IMR-90 (cell line): ENCODE measurements around the gene SASH1. TPM values are rescaled to one million over a fixed set of nuclear protein-coding genes. Genes with fewer than 3 reads are reported as not detected.

Source experiments
- ATAC-seq: fragments of 200-7000 bp; cut with Tn5 transposase; 2 replicates; pipeline ENCODE4 v1.9.1; 2020; ENCODE audit warnings: low read depth, mild to moderate bottlenecking, moderate library complexity
- BruUV-seq: library from RNA; stranded (reverse); fragments of 400-500 nt; replicated peaks from 2 replicates; lab custom pipeline; 2021; lab: Mats Ljungman, UMichigan
- CTCF ChIA-PET: fragments of 300-600 bp; formaldehyde crosslinking; extraction: SDS; loops from one replicate; lab custom pipeline; 2021; ENCODE audit warnings: antibody characterized with exemption; lab: Yijun Ruan, JAX
- POLR2A ChIA-PET: fragments of 300-600 bp; sonication (Branson Sonifier 250); formaldehyde crosslinking; loops from one replicate; lab custom pipeline; 2022; ENCODE audit warnings: antibody characterized with exemption; ENCODE audit not compliant: unreplicated experiment; lab: Charles Lee
- DNase-seq: peaks from one replicate; pipeline ENCODE4 v3.0.0; 2013
- H2AFZ ChIP-seq: replicated peaks from 2 replicates; pipeline ENCODE3; 2013; ENCODE audit warnings: low read length, mild to moderate bottlenecking; ENCODE audit not compliant: poor library complexity
- H2AK5ac ChIP-seq: 2 replicates; pipeline ENCODE4 v1.6.1; 2013; ENCODE audit warnings: low read depth, low read length, inconsistent platforms
- H2AK9ac ChIP-seq: replicated peaks from 2 replicates; pipeline ENCODE3; 2013; ENCODE audit warnings: mild to moderate bottlenecking, low read depth, low read length, moderate library complexity; ENCODE audit not compliant: poor library complexity
- H2BK120ac ChIP-seq: 2 replicates; pipeline ENCODE4 v1.6.1; 2013; ENCODE audit warnings: low read depth, low read length, inconsistent platforms
- H2BK15ac ChIP-seq: 3 replicates; pipeline ENCODE4 v1.6.1; 2013; ENCODE audit warnings: low read depth, low read length, inconsistent platforms
- H2BK20ac ChIP-seq: 2 replicates; pipeline ENCODE4 v1.6.1; 2013; ENCODE audit warnings: low read depth, mild to moderate bottlenecking, inconsistent platforms, low read length, moderate library complexity
- H2BK5ac ChIP-seq: 2 replicates; pipeline ENCODE4 v1.6.1; 2013; ENCODE audit warnings: mild to moderate bottlenecking, low read depth, low read length, inconsistent platforms; ENCODE audit not compliant: poor library complexity, severe bottlenecking
- H3K14ac ChIP-seq: replicated peaks from 2 replicates; pipeline ENCODE4 v1.6.1; 2013; ENCODE audit warnings: low read depth, low read length, inconsistent platforms
- H3K18ac ChIP-seq: 2 replicates; pipeline ENCODE4 v1.6.1; 2013; ENCODE audit warnings: low read depth, low read length, control low read depth
- H3K23ac ChIP-seq: 2 replicates; pipeline ENCODE4 v1.6.1; 2013; ENCODE audit warnings: low read depth, low read length, inconsistent platforms
- H3K27ac ChIP-seq: 2 replicates; pipeline ENCODE4 v1.5.1; 2013; ENCODE audit warnings: mild to moderate bottlenecking, control low read depth, low read length; ENCODE audit not compliant: insufficient read depth
- H3K27me3 ChIP-seq: 2 replicates; pipeline ENCODE4 v1.6.1; 2013; ENCODE audit warnings: low read length; ENCODE audit not compliant: control insufficient read depth, insufficient read depth
- H3K36me3 ChIP-seq: 2 replicates; pipeline ENCODE4 v1.6.1; 2013; ENCODE audit warnings: low read length, mixed read lengths; ENCODE audit not compliant: control insufficient read depth, insufficient read depth
- H3K4ac ChIP-seq: 2 replicates; pipeline ENCODE4 v1.6.1; 2013; ENCODE audit warnings: low read depth, low read length, inconsistent platforms
- H3K4me1 ChIP-seq: 2 replicates; pipeline ENCODE4 v1.6.1; 2013; ENCODE audit warnings: low read length, mixed read lengths; ENCODE audit not compliant: control insufficient read depth, insufficient read depth
- H3K4me2 ChIP-seq: 2 replicates; pipeline ENCODE4 v1.6.1; 2013; ENCODE audit warnings: low read depth, mild to moderate bottlenecking, control low read depth, low read length, moderate library complexity
- H3K4me3 ChIP-seq: 2 replicates; pipeline ENCODE4 v1.5.1; 2013; ENCODE audit warnings: low read depth, mild to moderate bottlenecking, control low read depth, low read length, moderate library complexity; ENCODE audit not compliant: insufficient read depth
- H3K56ac ChIP-seq: 2 replicates; pipeline ENCODE4 v1.6.1; 2013; ENCODE audit warnings: low read length, inconsistent platforms; ENCODE audit not compliant: insufficient read depth; ENCODE audit errors: extremely low read depth
- H3K79me1 ChIP-seq, 2 experiments: 2 replicates each; pipeline ENCODE4 v1.6.1; 2013; ENCODE audit warnings: low read length in 2 of 2, inconsistent platforms in 1 of 2, low read depth in 1 of 2
- H3K9ac ChIP-seq: 2 replicates; pipeline ENCODE4 v1.6.1; 2013; ENCODE audit warnings: low read depth, low read length, control low read depth
- H3K9me1 ChIP-seq: 2 replicates; pipeline ENCODE4 v1.6.1; 2013; ENCODE audit warnings: low read length, inconsistent platforms; ENCODE audit not compliant: insufficient read depth
- H3K9me3 ChIP-seq: 2 replicates; pipeline ENCODE4 v1.6.1; 2013; ENCODE audit warnings: low read length; ENCODE audit not compliant: control insufficient read depth, insufficient read depth
- H4K20me1 ChIP-seq: 2 replicates; pipeline ENCODE4 v1.6.1; 2013; ENCODE audit warnings: low read length, inconsistent platforms; ENCODE audit not compliant: insufficient read depth
- H4K5ac ChIP-seq: 2 replicates; pipeline ENCODE4 v1.6.1; 2013; ENCODE audit warnings: mild to moderate bottlenecking, low read depth, low read length, control low read depth
- H4K8ac ChIP-seq, 2 experiments: 2 replicates each; pipeline ENCODE4 v1.6.1; 2013; ENCODE audit warnings: low read depth in 2 of 2, low read length in 2 of 2, control low read depth in 1 of 2, inconsistent platforms in 1 of 2
- H4K91ac ChIP-seq: 2 replicates; pipeline ENCODE4 v1.6.1; 2013; ENCODE audit warnings: low read depth, low read length, inconsistent platforms; ENCODE audit not compliant: insufficient read depth
- BHLHE40 ChIP-seq: fragments of 150-350 bp; IDR thresholded peaks from 2 replicates; pipeline ENCODE4 v1.6.1; 2016; ENCODE audit warnings: mild to moderate bottlenecking, low read depth, low read length
- CEBPB ChIP-seq: IDR thresholded peaks from 2 replicates; pipeline ENCODE4 v1.6.1; 2012; ENCODE audit warnings: low read depth, low read length, improper control_type of control experiment
- CHD1 ChIP-seq: IDR thresholded peaks from 2 replicates; pipeline ENCODE4 v1.6.1; 2012; ENCODE audit warnings: low read depth, low read length, improper control_type of control experiment
- CTCF ChIP-seq: conservative IDR thresholded peaks from 2 replicates; pipeline ENCODE4 v1.5.1; 2012; ENCODE audit warnings: mild to moderate bottlenecking, low read depth, low read length, improper control_type of control experiment
- ELK1 ChIP-seq: fragments of 150-350 bp; IDR thresholded peaks from 2 replicates; pipeline ENCODE4 v1.6.1; 2016; ENCODE audit warnings: low read depth, mild to moderate bottlenecking, low read length, moderate library complexity, borderline replicate concordance
- FOS ChIP-seq: fragments of 150-350 bp; IDR thresholded peaks from 2 replicates; pipeline ENCODE4 v1.6.1; 2016; ENCODE audit warnings: low read depth, low read length
- MAFK ChIP-seq: IDR thresholded peaks from 2 replicates; pipeline ENCODE4 v1.6.1; 2012; ENCODE audit warnings: low read depth, low read length, improper control_type of control experiment
- MAZ ChIP-seq: IDR thresholded peaks from 2 replicates; pipeline ENCODE4 v1.6.1; 2012; ENCODE audit warnings: low read depth, mild to moderate bottlenecking, low read length, improper control_type of control experiment, moderate library complexity, borderline replicate concordance
- MXI1 ChIP-seq: IDR thresholded peaks from 2 replicates; pipeline ENCODE4 v1.6.1; 2012; ENCODE audit warnings: low read depth, mild to moderate bottlenecking, low read length, moderate library complexity, borderline replicate concordance
- NFE2L2 ChIP-seq: fragments of 150-350 bp; IDR thresholded peaks from 2 replicates; pipeline ENCODE4 v1.6.1; 2016; ENCODE audit warnings: low read depth, mild to moderate bottlenecking, low read length
- POLR2A ChIP-seq: IDR thresholded peaks from 2 replicates; pipeline ENCODE4 v1.6.1; 2012; ENCODE audit warnings: mild to moderate bottlenecking, low read depth, low read length
- RAD21 ChIP-seq: IDR thresholded peaks from 2 replicates; pipeline ENCODE4 v1.6.1; 2012; ENCODE audit warnings: low read length, improper control_type of control experiment
- RCOR1 ChIP-seq: IDR thresholded peaks from 2 replicates; pipeline ENCODE4 v1.6.1; 2012; ENCODE audit warnings: mild to moderate bottlenecking, low read length, improper control_type of control experiment; ENCODE audit not compliant: insufficient replicate concordance
- RFX5 ChIP-seq: IDR thresholded peaks from 2 replicates; pipeline ENCODE4 v1.8.0; 2012; ENCODE audit warnings: low read depth, mild to moderate bottlenecking, low read length, moderate library complexity
- SMC3 ChIP-seq: fragments of 150-350 bp; IDR thresholded peaks from 2 replicates; pipeline ENCODE4 v1.6.1; 2016; ENCODE audit warnings: low read depth, mild to moderate bottlenecking, antibody characterized with exemption, low read length, moderate library complexity
- USF2 ChIP-seq: fragments of 150-350 bp; IDR thresholded peaks from 2 replicates; pipeline ENCODE4 v1.6.1; 2017; ENCODE audit warnings: mild to moderate bottlenecking, antibody characterized with exemption, low read length, low read depth
- WGBS, 2 experiments: methylation state at CpG; one replicate each; pipeline versions ENCODE4 v1.1.5 to v1.1.7; 2013; ENCODE audit warnings: missing lambda C conversion rate in 2 of 2; ENCODE audit not compliant: insufficient read length in 1 of 2; ENCODE audit errors: extremely low coverage in 2 of 2; 5-methylcytosine and 5-hydroxymethylcytosine counted together
- dilution Hi-C: fragments of 300-500 bp; cut with HindIII; formaldehyde crosslinking; loops from one replicate; pipeline ENCODE4 v1.14.3; 2018; ENCODE audit warnings: low sequenced_read_pairs; ENCODE audit not compliant: unreplicated experiment
- in situ Hi-C: fragments of 300-500 bp; cut with MboI; formaldehyde crosslinking; loops from 3 replicates; pipeline ENCODE4 v1.14.3; 2019; ENCODE audit warnings: low sequenced_read_pairs, inconsistent platforms, mixed read lengths
- intact Hi-C: fragments of 100-400 bp; cut with micrococcal nuclease; formaldehyde crosslinking; loops from 2 replicates; pipeline ENCODE4 v1.10.0; 2022
- polyA plus RNA-seq, 3 experiments: library from polyadenylated mRNA; depleted of rRNA; stranded (reverse); fragments of >200 nt; gene quantifications; 2 replicates each; pipeline ENCODE4 v1.2.3, GENCODE V29; 2012; ENCODE audit warnings: low replicate concordance in 1 of 3
- total RNA-seq: library from RNA; depleted of rRNA; stranded (reverse); fragments of >200 nt; gene quantifications from 2 replicates; pipeline ENCODE4 v1.2.3, GENCODE V29; 2012

Gene SASH1
- total and polyA plus RNA-seq, 2 of the 4 experiments (the other 2 are of a cell fraction) = 11.6 to 16.5 TPM

GRCh38 chr6:148389086-148389485, 46.4 kb downstream of the SASH1 start:
- H3K27me3 ChIP-seq = no peaks in the 10 kb centered on the region
- no peak for ATAC-seq
- H3K4me1 ChIP-seq = peaks cover 2% of the 10 kb centered on the region
- no peak overlapping the region for H2AFZ ChIP-seq
- intact Hi-C loops (no loop called here), dilution Hi-C loops (no loop called here), in situ Hi-C loops (no loop called here)
- H3K27ac ChIP-seq = no peak overlapping the region
- no peak for DNase-seq
- H3K9me3 ChIP-seq = no peaks in the 10 kb centered on the region
- no peak overlapping the region for H4K91ac ChIP-seq
- H3K4me2 ChIP-seq = no peak overlapping the region
- H4K8ac ChIP-seq = no peak overlapping the region
- no peak overlapping the region for H2BK120ac ChIP-seq
- H2AK5ac ChIP-seq = no peak overlapping the region
- no CpG with 5 or more reads among the region's 9 CpGs for WGBS, 2 experiments
- no peak overlapping the region for H3K18ac ChIP-seq
- no peak overlapping the region for H4K5ac ChIP-seq
- no peak overlapping the region for H2AK9ac ChIP-seq
- H4K20me1 ChIP-seq = 0 out of 2 replicates have a peak, but pooled peaks cover 5% of the 10 kb centered on the region
- H3K9ac ChIP-seq = no peak overlapping the region
- H3K4ac ChIP-seq = no peak overlapping the region
- H3K14ac ChIP-seq = no peak overlapping the region
- TF ChIP-seq FOS (no peak), CEBPB (no peak), SMC3 (no peak), RFX5 (no peak), NFE2L2 (no peak), ELK1 (no peak), MXI1 (no peak), MAFK (no peak), BHLHE40 (no peak), RAD21 (no peak), CTCF (no peak), CHD1 (no peak), RCOR1 (no peak), USF2 (no peak), MAZ (no peak), POLR2A (no peak)
- H3K9me1 ChIP-seq = no peaks in the 10 kb centered on the region
- H2BK15ac ChIP-seq = no peak overlapping the region
- ChIA-PET CTCF (no interaction called here), POLR2A (no interaction called here)
- H2BK5ac ChIP-seq = no peak overlapping the region
- no peak overlapping the region for H3K23ac ChIP-seq
- H3K56ac ChIP-seq = no peak overlapping the region
- H2BK20ac ChIP-seq = no peak overlapping the region
- peaks cover 3% of the 10 kb centered on the region; the same call in 1 of the 2 replicates for H3K36me3 ChIP-seq
- no peak overlapping the region for H3K4me3 ChIP-seq
- no TSS peak for BruUV-seq
- H3K79me1 ChIP-seq = peaks cover 9 to 42% of the 10 kb centered on the region in 2 experiments
